ENCODE measurements around the gene KCTD16. TPM values are rescaled to one million over a fixed set of nuclear protein-coding genes. Genes with fewer than 3 reads are reported as not detected.

The KCTD16 gene
- polyA plus RNA-seq, 1 donor (not counting 4 experiments of a cell fraction or from before 2014, with no cell fraction given) = 0.04 TPM

GRCh38 chr5:144428326-144428725 lies 257.7 kb downstream of the KCTD16 start:
- no peaks in the 10 kb centered on the region for H3K27me3 ChIP-seq (ENCODE audit: control insufficient read depth, extremely low read depth, insufficient read depth, low read length)
- FAIRE-seq = no peak

GRCh38 chr5:144429405-144429804 lies 258.7 kb downstream of the KCTD16 start:
- no peak for TF ChIP-seq EZH2 (IDR thresholded peaks at IDR 0.05; ENCODE audit: low read length)
- TF ChIP-seq, protein P1, sequence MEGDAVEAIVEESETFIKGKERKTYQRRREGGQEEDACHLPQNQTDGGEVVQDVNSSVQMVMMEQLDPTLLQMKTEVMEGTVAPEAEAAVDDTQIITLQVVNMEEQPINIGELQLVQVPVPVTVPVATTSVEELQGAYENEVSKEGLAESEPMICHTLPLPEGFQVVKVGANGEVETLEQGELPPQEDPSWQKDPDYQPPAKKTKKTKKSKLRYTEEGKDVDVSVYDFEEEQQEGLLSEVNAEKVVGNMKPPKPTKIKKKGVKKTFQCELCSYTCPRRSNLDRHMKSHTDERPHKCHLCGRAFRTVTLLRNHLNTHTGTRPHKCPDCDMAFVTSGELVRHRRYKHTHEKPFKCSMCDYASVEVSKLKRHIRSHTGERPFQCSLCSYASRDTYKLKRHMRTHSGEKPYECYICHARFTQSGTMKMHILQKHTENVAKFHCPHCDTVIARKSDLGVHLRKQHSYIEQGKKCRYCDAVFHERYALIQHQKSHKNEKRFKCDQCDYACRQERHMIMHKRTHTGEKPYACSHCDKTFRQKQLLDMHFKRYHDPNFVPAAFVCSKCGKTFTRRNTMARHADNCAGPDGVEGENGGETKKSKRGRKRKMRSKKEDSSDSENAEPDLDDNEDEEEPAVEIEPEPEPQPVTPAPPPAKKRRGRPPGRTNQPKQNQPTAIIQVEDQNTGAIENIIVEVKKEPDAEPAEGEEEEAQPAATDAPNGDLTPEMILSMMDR (optimal IDR thresholded peaks at IDR 0.05 in 1 of 3, IDR thresholded peaks at IDR 0.05 in 1 of 3, conservative IDR thresholded peaks at IDR 0.05 in 1 of 3; ENCODE audit: extremely low read depth in 1 of 3, insufficient read depth in 2 of 3, low read length in 3 of 3) = no peak
- dilution Hi-C loops (cut with MboI; ENCODE audit: extremely low pct_ligation_motif_present, low sequenced_read_pairs) = no loop called here

More at GRCh38 chr5:144428326-144428725, 257.7 kb downstream of the KCTD16 start:
- Histone ChIP-seq H2AFZ (ENCODE audit: control insufficient read depth, low read length) (no peak overlapping the region), H3K4me3 (ENCODE audit: control insufficient read depth in 2 of 3, extremely low read depth in 1 of 3, insufficient read depth in 2 of 3, low read depth in 1 of 3, low read length in 3 of 3) (no peak overlapping the region), H3K9ac (ENCODE audit: control insufficient read depth, extremely low read depth, insufficient read depth, low read length) (no peak overlapping the region), H3K4me1 (ENCODE audit: control insufficient read depth, extremely low read depth, insufficient read depth, low read length) (no peaks in the 10 kb centered on the region), H3K4me2 (ENCODE audit: control insufficient read depth, extremely low read depth, insufficient read depth, low read depth, low read length) (no peak overlapping the region), H3K36me3 (ENCODE audit: control insufficient read depth in 2 of 2, extremely low read depth in 1 of 2, insufficient read depth in 2 of 2, low read length in 2 of 2) (no peaks in the 10 kb centered on the region), H3K9me1 (ENCODE audit: control insufficient read depth, extremely low read depth, insufficient read depth, low read length) (no peaks in the 10 kb centered on the region), H4K20me1 (ENCODE audit: control insufficient read depth, extremely low read depth, insufficient read depth, low read length) (no peaks in the 10 kb centered on the region), H3K27ac (ENCODE audit: control insufficient read depth, insufficient read depth, low read length) (no peak overlapping the region), H3K9me3 (ENCODE audit: control insufficient read depth, low read depth, low read length) (no peaks in the 10 kb centered on the region), H3K79me2 (ENCODE audit: control insufficient read depth, insufficient read depth, low read length) (no peaks in the 10 kb centered on the region)
- TF ChIP-seq EZH2 (IDR thresholded peaks at IDR 0.05; ENCODE audit: low read length) = no peak
- TF ChIP-seq, protein P1 (optimal IDR thresholded peaks at IDR 0.05 in 1 of 3, IDR thresholded peaks at IDR 0.05 in 1 of 3, conservative IDR thresholded peaks at IDR 0.05 in 1 of 3; ENCODE audit: extremely low read depth in 1 of 3, insufficient read depth in 2 of 3, low read length in 3 of 3) = no peak
- DNase-seq (ENCODE audit: low read depth, low spot score) = no peak
- dilution Hi-C loops (cut with MboI; ENCODE audit: extremely low pct_ligation_motif_present, low sequenced_read_pairs) = no loop called here

More at GRCh38 chr5:144429405-144429804, 258.7 kb downstream of the KCTD16 start:
- Histone ChIP-seq H3K4me3 (ENCODE audit: control insufficient read depth in 2 of 3, extremely low read depth in 1 of 3, insufficient read depth in 2 of 3, low read depth in 1 of 3, low read length in 3 of 3) (no peak overlapping the region), H3K9me3 (ENCODE audit: control insufficient read depth, low read depth, low read length) (no peaks in the 10 kb centered on the region), H3K9ac (ENCODE audit: control insufficient read depth, extremely low read depth, insufficient read depth, low read length) (no peak overlapping the region), H3K9me1 (ENCODE audit: control insufficient read depth, extremely low read depth, insufficient read depth, low read length) (no peaks in the 10 kb centered on the region), H3K27ac (ENCODE audit: control insufficient read depth, insufficient read depth, low read length) (no peak overlapping the region), H3K79me2 (ENCODE audit: control insufficient read depth, insufficient read depth, low read length) (no peaks in the 10 kb centered on the region), H3K27me3 (ENCODE audit: control insufficient read depth, extremely low read depth, insufficient read depth, low read length) (no peaks in the 10 kb centered on the region), H3K4me2 (ENCODE audit: control insufficient read depth, extremely low read depth, insufficient read depth, low read depth, low read length) (no peak overlapping the region), H3K36me3 (ENCODE audit: control insufficient read depth in 2 of 2, extremely low read depth in 1 of 2, insufficient read depth in 2 of 2, low read length in 2 of 2) (no peaks in the 10 kb centered on the region), H3K4me1 (ENCODE audit: control insufficient read depth, extremely low read depth, insufficient read depth, low read length) (no peaks in the 10 kb centered on the region), H4K20me1 (ENCODE audit: control insufficient read depth, extremely low read depth, insufficient read depth, low read length) (no peaks in the 10 kb centered on the region), H2AFZ (ENCODE audit: control insufficient read depth, low read length) (no peak overlapping the region)
- FAIRE-seq (no peak), DNase-seq (ENCODE audit: low read depth, low spot score) (no peak)
